PC-3 (cell line): ENCODE measurements around the gene MPG.

Experiments used
- CTCF ChIP-seq: fragments of 300-600 bp; sonication (generic); conservative IDR thresholded peaks from 2 replicates; pipeline ENCODE4 v1.5.1; 2017; ENCODE audit warnings: antibody characterized with exemption, low read depth, mild to moderate bottlenecking, low read length
- EZH2 ChIP-seq: fragments of 300-600 bp; sonication (generic); IDR thresholded peaks from one replicate; pipeline ENCODE4 v1.6.1; 2017; ENCODE audit warnings: antibody characterized with exemption, mild to moderate bottlenecking, low read length; ENCODE audit not compliant: unreplicated experiment
- EZH2phosphoT487 ChIP-seq: fragments of 300-600 bp; sonication (generic); IDR thresholded peaks from 2 replicates; pipeline ENCODE4 v1.6.1; 2018; ENCODE audit warnings: mild to moderate bottlenecking, antibody characterized with exemption, low read length, borderline replicate concordance

- TF ChIP-seq CTCF = no peak
- TF ChIP-seq EZH2 = no peak
- TF ChIP-seq EZH2phosphoT487 = no peak
Observed at GRCh38 chr16:61879-62281, 16.1 kb upstream of the MPG start.
